K562 (cell line): Measurements from ENCODE around the gene TBL2. TPM values are rescaled to one million over a fixed set of nuclear protein-coding genes. Genes with fewer than 3 reads are reported as not detected.

Experiments used
- CHCHD3 ChIP-seq: fragments of 250-450 bp; sonication (Bioruptor Pico); IDR thresholded peaks from 2 replicates; pipeline ENCODE4 v2.1.2; 2022; ENCODE audit warnings: mild to moderate bottlenecking
- E2F3 ChIP-seq: fragments of 250-450 bp; sonication (Bioruptor Pico); IDR thresholded peaks from 2 replicates; pipeline ENCODE4 v1.4.0; 2020; ENCODE audit warnings: mild to moderate bottlenecking
- E2F6 ChIP-seq, 2 experiments: IDR thresholded peaks; 2 replicates each; pipeline ENCODE4 v1.6.1; 2011; ENCODE audit warnings: borderline replicate concordance in 1 of 2, control low read depth in 1 of 2, low read depth in 1 of 2, low read length in 1 of 2, mild to moderate bottlenecking in 1 of 2, mixed read lengths in 1 of 2, moderate library complexity in 1 of 2; ENCODE audit not compliant: insufficient read depth in 1 of 2, insufficient read length in 1 of 2, poor library complexity in 1 of 2, severe bottlenecking in 1 of 2; ENCODE audit errors: extremely low read depth in 1 of 2
- FOXA3 ChIP-seq, 2 experiments: fragments of 450-650 bp in 1 of 2; sonication (generic) in 1 of 2; formaldehyde crosslinking; IDR thresholded peaks in 1 of 2; conservative IDR thresholded peaks in 1 of 2; 2 replicates each; pipeline versions ENCODE4 v1.4.0 to v1.8.0; 2020 to 2022; ENCODE audit warnings: mild to moderate bottlenecking in 2 of 2, missing genetic modification reagents in 1 of 2
- FOXK1 ChIP-seq: sonication (generic); formaldehyde crosslinking; IDR thresholded peaks from 2 replicates; pipeline ENCODE4 v1.8.0; 2022; ENCODE audit warnings: missing genetic modification reagents, mild to moderate bottlenecking, borderline replicate concordance
- GATA2 ChIP-seq: sonication (generic); formaldehyde crosslinking; IDR thresholded peaks from 2 replicates; pipeline ENCODE4 v1.4.0; 2020; ENCODE audit warnings: mild to moderate bottlenecking, missing genetic modification reagents
- HMGXB4 ChIP-seq: sonication (generic); formaldehyde crosslinking; IDR thresholded peaks from 2 replicates; pipeline ENCODE4 v1.8.1; 2023; ENCODE audit warnings: mild to moderate bottlenecking, missing genetic modification reagents
- KDM5B ChIP-seq: fragments of 200-600 bp; sonication (generic); IDR thresholded peaks from 2 replicates; pipeline ENCODE4 v1.6.1; 2012; ENCODE audit warnings: low read depth, mild to moderate bottlenecking, moderate library complexity, low read length, control low read depth, inconsistent platforms; ENCODE audit not compliant: insufficient replicate concordance
- MNT ChIP-seq, 2 experiments: fragments of 450-650 bp; conservative IDR thresholded peaks; 2 replicates each; pipeline ENCODE4 v1.6.1; 2017; ENCODE audit warnings: mild to moderate bottlenecking in 2 of 2, moderate library complexity in 2 of 2
- NR2F6 ChIP-seq: fragments of 450-650 bp; formaldehyde crosslinking; IDR thresholded peaks from 2 replicates; pipeline ENCODE4 v1.4.0; 2020; ENCODE audit warnings: mild to moderate bottlenecking
- PCBP1 ChIP-seq: fragments of 200-400 bp; formaldehyde crosslinking; IDR thresholded peaks from 2 replicates; pipeline ENCODE4 v1.6.1; 2018; ENCODE audit warnings: mild to moderate bottlenecking, low read depth, low read length; ENCODE audit not compliant: poor library complexity, severe bottlenecking
- ZBTB34 ChIP-seq: fragments of 250-450 bp; sonication (Bioruptor Pico); IDR thresholded peaks from 2 replicates; pipeline ENCODE4 v1.8.0; 2021; ENCODE audit warnings: mild to moderate bottlenecking, moderate library complexity
- ZFP36 ChIP-seq: fragments of 150-350 bp; IDR thresholded peaks from 2 replicates; pipeline ENCODE4 v1.6.1; 2018; ENCODE audit warnings: low read length, low read depth; ENCODE audit not compliant: partially characterized antibody
- ZNF143 ChIP-seq: sonication (generic); formaldehyde crosslinking; IDR thresholded peaks from 2 replicates; pipeline ENCODE4 v1.9.0; 2022; ENCODE audit warnings: mild to moderate bottlenecking, missing genetic modification reagents
- ZNF589 ChIP-seq: fragments of 200-800 bp; sonication (Bioruptor generic); IDR thresholded peaks from 2 replicates; pipeline ENCODE4 v1.6.1; 2016; ENCODE audit warnings: low read depth, missing genetic modification characterization, missing compliant biosample characterization
- ZNF740 ChIP-seq, 3 experiments: fragments of 200-800 bp in 1 of 3; sonication (Bioruptor generic) in 1 of 3; sonication (generic) in 1 of 3; formaldehyde crosslinking in 1 of 3; IDR thresholded peaks; 2 replicates each; pipeline versions ENCODE4 v1.6.1 to v1.8.0; 2016 to 2022; ENCODE audit warnings: mild to moderate bottlenecking in 2 of 3, missing compliant biosample characterization in 2 of 3, missing genetic modification characterization in 2 of 3, missing genetic modification reagents in 1 of 3
- ZNF778 ChIP-seq: fragments of 450-650 bp; formaldehyde crosslinking; IDR thresholded peaks from 2 replicates; pipeline ENCODE4 v1.4.0; 2020; ENCODE audit warnings: mild to moderate bottlenecking, moderate library complexity
- ZNF785 ChIP-seq: fragments of 250-450 bp; sonication (Bioruptor Pico); IDR thresholded peaks from 2 replicates; pipeline ENCODE4 v1.4.0; 2020; ENCODE audit warnings: mild to moderate bottlenecking
- polyA plus RNA-seq, 8 experiments: library from polyadenylated mRNA; depleted of rRNA in 4 of 8; stranded (reverse) in 5 of 8; unstranded in 3 of 8; fragments of >200 nt; fragmentation: Nextera tagmentation in 2 of 8; fragmentation: Illumina TruSeq in 1 of 8; extraction: Ambion mirVana in 2 of 8; extraction: Trizol in 1 of 8; gene quantifications; 2 replicates each; pipeline versions ENCODE4 v1.2.1 to v1.2.3, GENCODE V29; 2011 to 2014; ENCODE audit warnings: inconsistent platforms in 1 of 8, missing spikeins in 1 of 8
- total RNA-seq, 7 experiments: library from RNA; depleted of rRNA in 6 of 7; stranded (reverse); fragments of >200 nt in 6 of 7; fragmentation: Illumina TruSeq in 2 of 7; extraction: Trizol in 2 of 7; gene quantifications; 2 replicates each; pipeline versions ENCODE4 v1.2.1 to v1.2.3, GENCODE V29; 2011 to 2021; ENCODE audit warnings: low replicate concordance in 1 of 7

The TBL2 gene
- total and polyA plus RNA-seq, 9 of the 15 experiments (the other 6 are each of a cell fraction or from before 2014, with no cell fraction given), result 2.5 to 123 (median 49.2) TPM

GRCh38 chr7:73520673-73521635 is 57.4 kb downstream of the TBL2 start (continued):
- TF ChIP-seq HMGXB4 (CRISPR knock-in tag), result no peak
- no peak for TF ChIP-seq GATA2
- no peak for TF ChIP-seq ZNF785 (CRISPR knock-in tag)
- TF ChIP-seq NR2F6 (CRISPR knock-in tag), result no peak
- TF ChIP-seq ZBTB34 (CRISPR knock-in tag), result no peak
- no peak for TF ChIP-seq KDM5B
- peak in 1 of 2 experiments; percentile 4 for TF ChIP-seq E2F6 (IDR thresholded peaks at IDR 0.05; ENCODE audit: borderline replicate concordance in 1 of 2, extremely low read depth in 1 of 2, insufficient read depth in 1 of 2, insufficient read length in 1 of 2, low read depth in 1 of 2, low read length in 1 of 2, poor library complexity in 1 of 2, severe bottlenecking in 1 of 2)
- TF ChIP-seq E2F3, result no peak
- no peak for TF ChIP-seq ZFP36
- TF ChIP-seq ZNF740 (CRISPR knock-in tag; IDR thresholded peaks at IDR 0.05), result no peak
- TF ChIP-seq ZNF740 (tag; IDR thresholded peaks at IDR 0.05), result no peak; a peak in 1 of 4 replicates
- TF ChIP-seq MNT (conservative IDR thresholded peaks at IDR 0.05), result peak in 1 of 2 experiments; percentile 17; a peak in 1 of 4 replicates
- no peak for TF ChIP-seq CHCHD3 (CRISPR knock-in tag)
- TF ChIP-seq ZNF589 (CRISPR knock-in tag), result peak; percentile 79; the same call in 1 of the 2 replicates
- TF ChIP-seq FOXA3 (CRISPR knock-in tag; conservative IDR thresholded peaks at IDR 0.05 in 1 of 2, IDR thresholded peaks at IDR 0.05 in 1 of 2), result no peak
- no peak for TF ChIP-seq FOXK1 (CRISPR knock-in tag)
- no peak for TF ChIP-seq PCBP1
- no peak for TF ChIP-seq ZNF143 (CRISPR knock-in tag)
- no peak for TF ChIP-seq ZNF778 (CRISPR knock-in tag)
